Measurements from ENCODE around the gene GPR160.

- no peak for TF ChIP-seq CTCF (IDR thresholded peaks at IDR 0.05; ENCODE audit: low read depth, low read length, missing input control)
- TF ChIP-seq RAD21 (IDR thresholded peaks at IDR 0.05), result no peak
- no peak for TF ChIP-seq JUND (IDR thresholded peaks at IDR 0.05)
- no peak for TF ChIP-seq YY1 (IDR thresholded peaks at IDR 0.05)
- TF ChIP-seq TAF1 (conservative IDR thresholded peaks at IDR 0.05), result no peak
- no peak for TF ChIP-seq ZBTB33 (IDR thresholded peaks at IDR 0.05)
- no peak for TF ChIP-seq ATF3 (IDR thresholded peaks at IDR 0.05)
- no peak for TF ChIP-seq EGR1 (IDR thresholded peaks at IDR 0.05; ENCODE audit: low read depth in 2 of 2)
- TF ChIP-seq, protein P1, sequence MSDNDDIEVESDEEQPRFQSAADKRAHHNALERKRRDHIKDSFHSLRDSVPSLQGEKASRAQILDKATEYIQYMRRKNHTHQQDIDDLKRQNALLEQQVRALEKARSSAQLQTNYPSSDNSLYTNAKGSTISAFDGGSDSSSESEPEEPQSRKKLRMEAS (IDR thresholded peaks at IDR 0.05), result no peak
Measured at GRCh38 chr3:170046269-170047132, 8.7 kb downstream of the GPR160 start.

All from liver (tissue), 3 donors.